Rectal smooth muscle tissue (tissue), 1 donor: ENCODE measurements around the gene NLRP5.
"Not testable (repeated sequence)": the region's sequence is repeated elsewhere in the genome, so short reads cannot be mapped to it uniquely, and the experiment has no call there.

Experiments
- H3K27ac ChIP-seq: one replicate; pipeline ENCODE4 v1.7.0; 2013; ENCODE audit warnings: low read depth, low read length, inconsistent platforms
- H3K27me3 ChIP-seq: one replicate; pipeline ENCODE4 v1.7.0; 2013; ENCODE audit warnings: low read length; ENCODE audit not compliant: control insufficient read depth, insufficient read depth
- H3K36me3 ChIP-seq: one replicate; pipeline ENCODE4 v1.7.0; 2013; ENCODE audit warnings: low read length; ENCODE audit not compliant: control insufficient read depth, insufficient read depth
- H3K4me1 ChIP-seq: one replicate; pipeline ENCODE4 v1.7.0; 2013; ENCODE audit warnings: low read length; ENCODE audit not compliant: control insufficient read depth, insufficient read depth
- H3K4me3 ChIP-seq: one replicate; pipeline ENCODE4 v1.7.0; 2013; ENCODE audit warnings: low read length
- H3K9ac ChIP-seq: one replicate; pipeline ENCODE4 v1.7.0; 2013; ENCODE audit warnings: low read length

The NLRP5 gene

DNA sequence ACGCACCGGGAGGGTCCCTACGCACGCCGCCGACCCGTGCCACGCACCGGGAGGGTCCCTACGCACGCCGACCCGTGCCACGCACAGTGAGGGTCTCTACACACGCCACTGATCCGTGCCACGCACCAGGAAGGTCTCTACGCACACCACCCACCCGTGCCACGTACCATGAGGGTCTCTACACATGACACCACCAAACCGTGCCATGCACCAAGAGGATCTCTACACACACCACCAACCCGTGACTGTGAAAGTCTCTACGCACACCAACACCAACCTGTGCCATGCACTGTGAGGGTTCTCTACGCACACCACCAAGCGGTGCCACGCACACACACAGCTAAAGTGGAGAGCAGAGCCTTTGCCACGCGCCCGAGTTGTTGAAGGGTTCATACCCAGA is 117.8 kb downstream of the NLRP5 start:
- Histone ChIP-seq H3K4me3 (no peak overlapping the region), H3K27me3 (no peaks in the 10 kb centered on the region), H3K4me1 (peaks cover 15% of the 10 kb centered on the region), H3K27ac (peak overlapping the region; percentile 32), H3K36me3 (peaks cover 11% of the 10 kb centered on the region), H3K9ac (no peak overlapping the region)

DNA sequence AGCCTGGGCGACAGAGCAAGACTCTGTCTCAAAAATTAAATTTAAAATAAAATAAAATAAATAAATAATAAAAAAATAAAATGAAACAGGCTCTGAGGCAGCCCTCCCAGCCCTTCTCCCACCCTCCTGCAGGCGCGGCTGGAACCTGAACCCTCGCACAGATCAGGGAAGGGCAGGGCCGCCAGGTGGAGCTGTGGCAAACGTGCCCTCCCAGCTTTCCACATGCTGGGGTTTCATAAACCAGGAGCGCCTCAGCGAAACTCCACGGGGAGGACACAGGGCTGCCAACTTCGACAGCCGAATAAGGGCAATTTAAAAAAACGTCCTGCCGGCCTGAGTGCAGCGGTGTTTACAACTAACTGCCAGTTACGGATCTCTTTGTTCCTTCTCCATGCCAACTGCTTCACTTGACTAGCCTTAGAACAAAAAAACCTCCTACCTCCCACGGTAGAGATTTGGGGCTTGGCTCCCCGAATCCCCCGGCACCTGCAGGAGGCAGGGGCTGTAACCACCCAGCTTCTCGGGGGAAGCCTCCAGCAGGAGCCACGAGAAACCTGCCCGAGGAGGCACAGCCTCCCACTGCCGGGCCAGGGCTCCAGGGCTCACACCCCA is 118.6 kb downstream of the NLRP5 start:
- Histone ChIP-seq H3K36me3 (peaks cover 7% of the 10 kb centered on the region), H3K4me1 (peaks cover 15% of the 10 kb centered on the region), H3K4me3 (peak overlapping the region; percentile 53), H3K9ac (peak overlapping the region; percentile 30), H3K27me3 (no peaks in the 10 kb centered on the region), H3K27ac (peak overlapping the region; percentile 83)

GRCh38 chr19:56105831-56106396 is 119.3 kb downstream of the NLRP5 start:
- Histone ChIP-seq H3K4me3 (peak overlapping the region; percentile 17), H3K27ac (peak overlapping the region; percentile 83), H3K4me1 (peaks cover 22% of the 10 kb centered on the region)
- H3K36me3 ChIP-seq, H3K9ac ChIP-seq, H3K27me3 ChIP-seq: not testable (repeated sequence)

GRCh38 chr19:56106397-56106849 is 119.8 kb downstream of the NLRP5 start:
- Histone ChIP-seq H3K4me1 (peaks cover 27% of the 10 kb centered on the region), H3K27ac (no peak overlapping the region), H3K4me3 (peak overlapping the region; percentile 17), H3K27me3 (no peaks in the 10 kb centered on the region), H3K9ac (no peak overlapping the region), H3K36me3 (peaks cover 6% of the 10 kb centered on the region)

- Histone ChIP-seq H3K4me3 (no peak overlapping the region), H3K27me3 (no peaks in the 10 kb centered on the region), H3K9ac (no peak overlapping the region), H3K27ac (no peak overlapping the region), H3K36me3 (peaks cover under 1% of the 10 kb centered on the region), H3K4me1 (peaks cover 33% of the 10 kb centered on the region)
Observed at GRCh38 chr19:56106993-56107392, 120.4 kb downstream of the NLRP5 start.

DNA sequence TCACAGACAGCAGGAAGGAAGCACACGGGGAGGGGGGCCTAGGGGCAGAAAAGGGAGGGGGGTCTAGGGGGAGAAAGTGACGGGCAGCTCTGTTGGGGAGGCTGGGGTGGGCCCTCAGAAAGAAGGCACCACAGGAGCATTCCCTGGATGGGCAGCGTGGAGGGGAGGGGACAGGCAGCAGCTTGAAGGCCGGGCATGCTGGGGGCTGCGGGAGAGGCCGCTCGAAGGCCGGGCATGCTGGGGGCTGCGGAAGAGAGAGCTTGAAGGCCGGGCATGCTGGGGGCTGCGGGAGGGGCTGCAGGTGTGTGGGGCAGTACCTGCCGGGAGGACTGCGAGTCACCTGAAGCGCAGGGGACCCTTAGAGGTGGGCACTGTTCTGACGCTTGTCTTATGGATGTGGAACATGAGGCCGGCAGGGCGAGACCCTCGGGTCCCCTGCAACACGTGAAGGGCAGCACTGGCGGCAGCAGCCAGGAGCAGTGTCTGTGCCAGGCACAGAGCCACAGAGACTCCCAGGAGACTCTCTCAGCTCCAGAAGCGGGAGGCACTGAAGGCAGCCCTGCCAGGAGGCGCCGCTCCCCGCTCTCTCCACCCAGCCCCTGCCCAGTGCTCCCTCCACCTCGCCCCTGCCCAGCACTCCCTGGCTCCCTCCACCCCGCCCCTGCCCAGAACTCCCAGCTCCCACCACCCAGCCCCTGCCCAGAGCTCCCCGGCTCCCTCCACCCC is 121.2 kb downstream of the NLRP5 start:
- Histone ChIP-seq H3K27ac (peak overlapping the region; percentile 68), H3K36me3 (no peaks in the 10 kb centered on the region), H3K9ac (no peak overlapping the region), H3K4me3 (peak overlapping the region; percentile 15), H3K27me3 (no peaks in the 10 kb centered on the region), H3K4me1 (peaks cover 34% of the 10 kb centered on the region)

- peak overlapping the region; percentile 68 for H3K27ac ChIP-seq
- H3K4me3 ChIP-seq: peak overlapping the region; percentile 54
- no peaks in the 10 kb centered on the region for H3K27me3 ChIP-seq
- peaks cover 38% of the 10 kb centered on the region for H3K4me1 ChIP-seq
- H3K36me3 ChIP-seq: no peaks in the 10 kb centered on the region
- H3K9ac ChIP-seq: no peak overlapping the region
Observed at GRCh38 chr19:56108447-56109195, 122.0 kb downstream of the NLRP5 start.

DNA sequence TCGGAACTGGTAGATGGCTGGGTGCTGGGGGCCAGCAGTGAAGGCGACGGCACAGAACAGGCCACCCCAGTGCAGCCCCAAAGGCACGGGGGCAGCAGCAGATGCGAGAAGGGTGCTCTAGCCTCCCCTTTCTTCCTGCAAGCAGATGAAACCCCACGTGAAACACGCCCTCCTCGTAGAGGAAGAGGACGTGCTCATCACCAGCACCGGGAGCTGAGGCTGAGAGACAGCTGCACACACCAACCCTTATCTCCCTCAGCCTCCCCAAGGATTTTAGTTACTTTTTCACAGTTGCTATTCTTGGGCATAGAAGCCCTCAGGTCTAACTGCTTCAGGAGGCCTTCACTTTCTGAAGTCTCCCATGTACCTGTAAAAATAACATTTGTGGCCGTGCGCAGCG is 122.7 kb downstream of the NLRP5 start:
- Histone ChIP-seq H3K9ac (no peak overlapping the region), H3K27me3 (no peaks in the 10 kb centered on the region), H3K4me3 (peak overlapping the region; percentile 54), H3K36me3 (no peaks in the 10 kb centered on the region), H3K27ac (no peak overlapping the region), H3K4me1 (peaks cover 40% of the 10 kb centered on the region)

- H3K9ac ChIP-seq: no peak overlapping the region
- peaks cover 37% of the 10 kb centered on the region for H3K4me1 ChIP-seq
- H3K36me3 ChIP-seq: peaks cover 2% of the 10 kb centered on the region
- H3K27ac ChIP-seq: peak overlapping the region; percentile 52
- H3K27me3 ChIP-seq: no peaks in the 10 kb centered on the region
- no peak overlapping the region for H3K4me3 ChIP-seq
Observed at GRCh38 chr19:56110515-56111448, 124.2 kb downstream of the NLRP5 start.
